C4-2B (cell line): ENCODE results near the gene TYW1.
"Not testable (repeated sequence)": the region's sequence is repeated elsewhere in the genome, so short reads cannot be mapped to it uniquely, and the experiment has no call there.

Source experiments
- H3K27ac ChIP-seq: fragments of 450-650 bp; 2 replicates; pipeline ENCODE4 v1.5.1; 2017
- TF ChIP-seq, protein P1 (sequence below): fragments of 450-650 bp; conservative IDR thresholded peaks from 2 replicates; pipeline ENCODE4 v1.5.1; 2017; ENCODE audit warnings: mild to moderate bottlenecking

The TYW1 gene

DNA sequence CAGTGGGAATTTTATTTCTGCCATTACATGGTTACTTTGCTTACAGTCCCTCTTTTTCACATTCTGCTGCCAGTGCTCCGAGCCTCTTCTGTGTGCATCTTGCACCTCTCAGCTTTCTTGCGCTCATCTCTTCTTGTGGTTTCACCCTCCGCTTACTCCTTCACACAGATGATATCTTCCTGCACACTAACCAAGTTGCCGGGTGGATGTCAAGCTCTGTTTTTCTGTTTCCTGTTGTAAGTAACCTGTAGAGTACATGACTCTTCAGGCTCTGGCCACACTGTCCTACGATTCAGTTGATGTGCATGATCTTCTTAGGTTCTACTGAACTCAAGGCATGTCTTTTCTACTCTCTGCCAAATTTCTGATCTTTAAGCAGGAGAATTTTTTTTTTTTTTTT lies 166.7 kb downstream of the TYW1 start:
- peak overlapping the region; percentile 54 for H3K27ac ChIP-seq

DNA sequence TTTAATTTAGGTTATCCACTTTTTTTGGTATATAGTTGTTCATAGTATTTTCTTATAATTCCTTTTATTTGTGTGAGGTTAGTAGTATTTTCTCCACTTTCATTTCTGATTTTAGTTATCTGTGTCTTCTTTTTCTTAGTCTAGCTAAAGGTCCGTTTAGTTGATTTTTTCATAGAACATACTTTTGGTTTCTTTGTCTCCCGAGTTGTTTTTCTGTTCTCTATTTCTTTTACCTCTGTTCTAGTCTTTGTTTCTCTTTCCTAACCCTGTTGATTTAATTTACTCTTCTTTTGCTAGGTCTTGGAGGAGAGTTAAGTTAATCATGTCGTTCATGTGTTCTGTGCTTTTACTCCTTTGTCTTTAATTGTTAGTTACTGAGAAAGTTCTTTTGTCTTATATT lies 174.5 kb downstream of the TYW1 start:
- not testable (repeated sequence) for H3K27ac ChIP-seq

DNA sequence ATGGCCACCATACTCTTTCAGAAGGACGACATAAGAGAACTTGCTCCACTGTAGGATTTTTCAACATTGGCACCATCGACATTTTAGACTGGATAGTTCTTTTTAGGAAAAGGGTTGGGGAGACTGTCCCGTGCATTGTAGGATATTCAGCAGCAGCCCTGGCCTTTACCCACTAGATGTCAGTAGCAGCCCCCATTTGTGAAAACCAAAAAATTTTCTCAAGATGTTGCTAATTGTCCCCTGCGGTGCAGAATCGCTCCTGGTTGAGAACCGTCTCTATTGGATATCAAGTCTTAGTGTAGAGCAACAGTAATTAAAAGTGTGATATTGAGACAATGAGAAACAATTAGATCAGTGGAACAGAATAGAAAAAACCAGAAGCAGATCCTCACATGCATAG lies 180.1 kb downstream of the TYW1 start:
- H3K27ac ChIP-seq, result not testable (repeated sequence)
- TF ChIP-seq, protein P1, sequence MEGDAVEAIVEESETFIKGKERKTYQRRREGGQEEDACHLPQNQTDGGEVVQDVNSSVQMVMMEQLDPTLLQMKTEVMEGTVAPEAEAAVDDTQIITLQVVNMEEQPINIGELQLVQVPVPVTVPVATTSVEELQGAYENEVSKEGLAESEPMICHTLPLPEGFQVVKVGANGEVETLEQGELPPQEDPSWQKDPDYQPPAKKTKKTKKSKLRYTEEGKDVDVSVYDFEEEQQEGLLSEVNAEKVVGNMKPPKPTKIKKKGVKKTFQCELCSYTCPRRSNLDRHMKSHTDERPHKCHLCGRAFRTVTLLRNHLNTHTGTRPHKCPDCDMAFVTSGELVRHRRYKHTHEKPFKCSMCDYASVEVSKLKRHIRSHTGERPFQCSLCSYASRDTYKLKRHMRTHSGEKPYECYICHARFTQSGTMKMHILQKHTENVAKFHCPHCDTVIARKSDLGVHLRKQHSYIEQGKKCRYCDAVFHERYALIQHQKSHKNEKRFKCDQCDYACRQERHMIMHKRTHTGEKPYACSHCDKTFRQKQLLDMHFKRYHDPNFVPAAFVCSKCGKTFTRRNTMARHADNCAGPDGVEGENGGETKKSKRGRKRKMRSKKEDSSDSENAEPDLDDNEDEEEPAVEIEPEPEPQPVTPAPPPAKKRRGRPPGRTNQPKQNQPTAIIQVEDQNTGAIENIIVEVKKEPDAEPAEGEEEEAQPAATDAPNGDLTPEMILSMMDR, result peak; percentile 22

DNA sequence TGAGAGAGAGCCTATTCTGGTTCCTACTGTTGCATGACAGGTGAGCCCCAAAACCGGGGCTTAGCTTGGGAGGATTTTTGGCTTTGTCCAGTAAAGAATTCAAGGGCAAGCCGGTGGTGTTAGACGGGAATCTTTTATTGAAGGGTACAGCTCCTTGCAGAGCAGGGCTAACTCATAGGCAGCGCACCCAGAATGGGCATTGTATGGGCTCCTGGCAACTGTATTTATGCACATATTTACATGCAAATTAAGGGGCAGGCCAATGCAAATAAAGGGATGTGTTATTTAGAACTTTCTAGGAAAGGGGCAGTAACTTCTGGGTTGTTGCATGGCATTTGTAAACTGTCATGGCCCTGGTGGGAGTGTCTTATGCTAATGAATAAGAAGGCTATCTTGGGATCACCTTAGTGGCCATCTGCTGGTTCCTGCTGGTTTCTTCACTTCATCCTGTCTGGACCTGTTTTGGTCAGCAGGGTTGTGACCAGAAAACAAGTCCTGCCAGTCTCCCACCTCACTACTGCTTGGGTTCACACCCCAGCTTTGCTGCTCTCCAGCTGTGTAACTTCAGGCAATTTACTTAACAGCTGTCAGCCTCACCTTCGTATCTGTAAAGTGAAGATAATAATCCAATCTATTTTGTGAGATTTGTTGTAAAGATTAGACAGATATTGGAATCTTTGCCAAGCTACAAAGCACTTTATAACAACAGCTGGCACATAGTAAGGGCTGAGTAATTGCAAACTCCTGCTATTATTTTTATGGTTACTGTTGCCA lies 182.5 kb downstream of the TYW1 start:
- not testable (repeated sequence) for H3K27ac ChIP-seq

DNA sequence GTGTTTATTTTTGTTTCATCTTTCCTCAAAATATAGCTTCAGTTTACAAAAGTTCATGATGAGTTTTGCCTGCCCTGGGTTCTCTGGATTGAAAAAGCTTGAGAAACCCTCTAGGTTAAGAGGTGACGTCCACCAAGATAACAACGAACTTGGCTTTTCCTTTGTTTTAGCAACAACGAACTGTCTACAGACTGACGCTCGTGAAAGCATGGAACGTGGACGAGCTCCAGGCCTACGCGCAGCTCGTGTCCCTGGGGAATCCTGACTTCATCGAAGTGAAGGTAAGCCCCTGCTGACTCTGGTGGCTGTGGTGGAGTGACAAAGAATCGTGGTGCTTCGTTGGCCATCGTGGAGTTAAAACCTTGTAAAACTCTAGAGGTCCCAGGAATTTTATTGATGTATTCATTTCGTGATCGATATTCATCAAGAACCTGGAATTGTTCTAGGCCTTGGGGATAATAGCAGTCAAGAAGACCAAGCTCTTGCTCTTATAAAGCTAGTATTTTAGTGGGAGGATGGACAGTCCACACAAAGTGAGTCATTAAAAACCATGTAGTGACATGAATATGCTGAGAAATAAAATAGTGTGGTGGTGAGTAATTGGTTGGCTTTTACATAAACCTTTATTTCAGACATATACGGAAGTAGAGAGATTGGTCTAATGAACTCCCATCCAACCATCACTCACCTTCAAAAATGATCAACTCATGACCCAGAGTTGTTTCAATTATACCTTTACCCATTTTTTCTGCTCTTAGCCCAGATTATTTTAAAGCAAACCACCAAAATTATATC lies 186.5 kb downstream of the TYW1 start:
- not testable (repeated sequence) for H3K27ac ChIP-seq

DNA sequence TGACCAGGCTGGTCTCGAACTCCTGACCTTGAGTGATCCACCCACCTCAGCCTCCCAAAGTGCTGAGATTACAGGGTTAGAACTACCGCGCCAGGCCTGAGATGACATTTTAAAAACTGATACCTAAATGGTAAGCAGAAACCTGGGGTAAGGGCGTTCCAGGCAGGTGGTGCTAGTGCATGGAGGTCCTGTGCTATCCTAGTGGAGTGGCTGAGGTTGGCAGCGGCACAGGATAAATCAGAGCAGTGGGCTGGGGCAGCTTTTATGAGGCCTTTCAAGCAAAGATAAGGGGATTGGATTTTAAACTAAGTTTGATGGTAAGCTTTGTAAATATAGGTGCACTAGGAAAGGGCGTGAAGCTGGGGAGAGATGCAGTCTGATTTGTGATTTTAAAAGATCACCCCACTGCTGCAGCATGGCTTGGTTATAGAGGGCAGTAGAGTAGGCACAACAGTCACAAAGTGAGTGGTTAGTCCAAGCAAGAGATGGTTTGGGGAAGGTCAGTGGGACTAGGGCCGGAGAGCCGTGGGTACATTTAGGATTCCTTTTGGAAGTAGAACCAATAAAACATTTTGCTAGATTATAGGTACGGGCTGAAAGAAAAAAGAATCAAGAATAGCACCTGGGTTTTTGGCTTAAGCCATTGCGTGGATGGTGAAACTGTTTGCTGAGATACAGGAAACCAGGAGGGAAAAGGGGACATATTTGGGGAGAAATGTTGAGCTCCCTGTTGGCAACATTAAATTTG lies 188.5 kb downstream of the TYW1 start:
- not testable (repeated sequence) for H3K27ac ChIP-seq

DNA sequence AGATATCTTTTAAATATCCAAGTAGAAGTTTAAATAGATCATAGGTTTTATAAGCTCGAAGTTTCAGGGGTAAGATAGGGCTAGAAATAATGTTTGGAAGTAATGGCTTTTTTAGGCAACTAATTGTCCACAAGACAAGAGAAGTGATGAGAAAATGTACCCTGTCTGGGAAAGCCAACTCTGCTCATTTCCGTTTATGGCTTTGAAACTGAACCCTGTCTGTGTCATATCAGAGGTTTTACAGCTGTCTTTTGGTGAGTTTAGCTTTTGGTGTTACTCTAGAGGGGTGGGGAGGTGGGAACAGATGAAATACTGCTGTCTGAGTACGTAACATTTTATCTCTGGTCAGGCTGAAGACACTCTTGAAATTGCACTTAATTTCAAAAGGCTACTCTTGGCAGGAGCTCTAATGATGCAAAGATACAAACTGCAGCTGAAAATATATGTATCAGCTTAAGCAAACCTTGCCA lies 189.1 kb downstream of the TYW1 start:
- not testable (repeated sequence) for H3K27ac ChIP-seq

DNA sequence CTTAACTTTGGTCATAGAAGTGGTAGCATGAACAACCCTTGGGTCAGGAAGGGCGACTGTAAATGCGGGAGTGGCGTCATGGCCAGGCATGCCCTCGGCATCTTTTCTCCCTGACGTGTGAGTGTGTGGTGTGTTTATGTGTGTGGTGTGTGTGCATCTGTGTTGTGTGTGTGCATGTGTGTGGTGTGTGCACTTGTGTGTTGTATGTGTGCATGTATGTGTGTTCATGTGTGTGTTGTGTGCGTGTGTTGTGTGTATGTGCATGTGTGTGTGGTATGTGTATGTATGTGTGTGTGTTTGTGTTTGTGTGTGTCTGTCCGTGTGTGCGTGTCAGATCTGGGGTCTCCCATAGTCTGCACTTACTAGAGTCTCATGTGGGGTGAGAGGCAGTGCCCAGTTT lies 192.5 kb downstream of the TYW1 start:
- peak overlapping the region; percentile 70 for H3K27ac ChIP-seq

DNA sequence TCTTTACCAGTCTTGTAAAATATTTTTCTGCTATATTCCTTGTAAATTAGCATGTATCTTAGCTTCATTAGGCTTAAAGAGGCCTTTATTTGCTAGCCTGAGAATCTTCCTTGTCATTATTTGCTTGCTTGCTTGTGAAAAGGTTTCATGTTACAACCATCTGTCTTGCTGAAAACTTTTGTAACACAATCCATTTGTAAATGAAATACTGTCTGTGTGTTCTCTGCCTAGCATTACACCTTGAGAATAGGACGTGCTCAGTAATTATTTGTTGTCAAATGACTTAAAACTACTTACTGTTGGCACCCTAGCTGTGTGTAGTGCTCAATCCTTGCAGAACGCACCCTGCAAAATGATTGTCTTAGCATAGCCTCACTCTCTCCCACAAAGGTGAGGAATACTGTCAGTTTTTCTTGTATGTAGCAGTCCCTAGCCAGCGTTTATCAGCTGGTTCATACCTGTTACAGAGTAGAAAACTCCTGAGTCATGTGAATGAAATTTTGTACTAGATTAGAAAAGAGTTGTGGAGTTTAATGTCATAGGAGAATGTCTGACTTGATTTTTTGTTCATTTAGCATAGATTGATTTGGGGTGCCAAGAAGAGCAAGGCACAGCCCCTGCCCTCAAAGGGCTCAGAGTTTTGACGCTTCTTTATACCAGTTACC lies 193.3 kb downstream of the TYW1 start:
- H3K27ac ChIP-seq, result peak overlapping the region; percentile 71

DNA sequence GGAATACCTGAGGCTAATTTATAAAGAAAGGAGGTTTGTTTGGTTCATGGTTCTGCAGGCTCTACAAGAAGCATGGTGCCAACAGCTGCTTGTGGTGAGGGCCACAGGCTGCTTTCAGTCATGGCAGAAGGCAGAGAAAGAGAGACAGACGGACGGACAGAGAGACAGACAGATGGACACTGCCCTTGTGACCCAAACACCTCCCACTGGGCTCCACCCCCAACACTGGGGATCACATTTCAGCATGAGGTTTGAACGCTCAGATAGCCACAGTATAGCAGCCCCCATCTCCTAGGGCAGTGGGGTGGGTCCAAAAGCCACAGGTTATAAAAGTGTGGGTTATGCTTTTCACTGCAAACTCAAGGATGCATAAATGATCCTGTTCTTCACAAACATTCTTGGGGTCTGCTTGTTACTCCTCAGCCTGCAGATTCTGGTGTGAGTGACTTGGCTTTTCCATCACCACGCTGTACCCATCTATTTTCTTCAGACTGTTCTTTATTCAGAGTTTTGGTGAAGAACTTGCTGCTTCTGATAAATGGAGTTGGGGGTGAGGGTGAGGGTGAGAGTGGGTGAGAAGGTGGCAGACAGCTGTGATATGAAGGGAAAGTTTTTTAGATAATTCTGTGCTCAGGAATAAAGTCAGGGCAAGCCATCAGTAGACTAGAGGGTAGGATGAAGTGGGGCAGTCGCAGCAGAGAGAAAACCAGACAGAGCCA lies 194.5 kb downstream of the TYW1 start:
- peak overlapping the region; percentile 71 for H3K27ac ChIP-seq

DNA sequence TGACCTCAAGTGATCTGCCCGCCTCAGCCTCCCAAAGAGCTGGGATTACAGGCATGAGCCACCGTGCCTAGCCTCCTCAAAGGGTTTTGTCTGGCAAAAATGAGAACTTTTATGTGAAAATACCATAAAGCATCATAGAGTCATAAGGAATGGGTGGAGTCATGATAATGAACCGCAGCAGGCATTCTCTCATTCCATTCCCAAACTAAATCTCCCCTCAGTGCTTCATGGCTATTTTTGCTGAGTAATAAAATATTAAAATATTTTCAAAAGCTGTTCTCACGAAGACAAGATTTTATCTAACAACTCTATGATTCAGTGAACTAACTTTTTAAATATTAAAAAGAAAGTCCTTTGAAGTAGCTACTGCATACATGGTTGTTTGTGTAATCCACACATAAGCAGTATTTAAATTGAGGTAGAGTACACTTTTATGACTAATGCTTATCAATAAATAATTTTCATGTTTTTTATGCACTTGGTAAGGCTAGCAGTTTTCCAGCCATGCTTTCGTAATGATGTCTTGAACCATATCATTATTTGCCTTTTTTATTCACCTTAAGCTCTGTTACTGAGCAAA lies 195.6 kb downstream of the TYW1 start:
- not testable (repeated sequence) for H3K27ac ChIP-seq

DNA sequence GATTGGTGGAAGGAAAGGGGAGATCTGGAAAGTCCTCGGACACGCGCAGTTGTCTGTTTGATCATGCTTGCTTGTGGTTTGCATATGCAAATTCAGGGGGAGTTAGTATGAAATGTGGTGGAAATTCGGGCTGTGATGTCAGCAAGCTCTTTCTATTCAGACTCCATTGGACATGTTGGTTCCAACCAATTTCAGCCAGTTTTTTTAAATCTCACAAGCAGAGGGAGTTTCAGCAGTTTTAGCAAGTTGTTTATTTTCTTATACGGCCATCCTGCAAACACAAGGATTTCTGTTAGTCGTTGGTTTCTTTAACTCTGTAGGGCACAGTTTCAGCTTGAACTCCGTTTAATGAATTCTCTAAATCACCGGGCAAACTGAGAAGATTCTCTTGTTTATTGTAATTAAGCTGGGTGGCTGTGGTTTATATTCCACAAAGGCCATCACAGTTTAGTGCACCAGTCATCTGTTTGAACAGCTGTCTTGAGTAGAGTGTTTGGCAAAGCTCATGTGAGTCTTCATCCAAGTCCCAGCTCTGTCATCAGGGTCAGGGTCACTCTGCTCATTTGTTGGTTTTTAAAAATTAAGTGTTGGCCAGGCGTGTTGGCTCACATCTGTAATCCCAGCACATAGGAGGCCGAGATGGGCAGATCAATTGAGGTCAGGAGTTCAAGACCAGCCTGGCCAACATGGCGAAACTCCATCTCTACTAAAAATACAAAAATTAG lies 196.4 kb downstream of the TYW1 start:
- not testable (repeated sequence) for H3K27ac ChIP-seq

DNA sequence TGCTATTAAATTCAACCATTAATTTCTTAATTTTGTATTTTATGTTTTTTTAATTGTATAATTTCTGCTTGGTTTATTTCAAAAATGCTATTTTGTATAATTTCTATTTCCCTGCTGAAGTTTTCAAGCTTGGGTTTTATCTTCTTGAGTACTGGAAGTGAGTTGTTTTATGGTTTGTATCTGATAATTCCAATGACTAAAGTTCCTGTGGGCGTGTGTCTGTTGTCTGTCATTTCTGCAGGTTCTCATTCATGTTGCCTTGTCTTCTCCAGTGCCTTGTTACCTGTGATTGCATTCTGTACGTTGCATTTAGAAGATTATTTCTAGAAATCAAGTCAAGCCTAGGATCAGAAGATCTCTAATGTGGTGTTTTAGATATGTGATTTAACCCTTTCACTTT lies 199.5 kb downstream of the TYW1 start:
- H3K27ac ChIP-seq, result not testable (repeated sequence)

DNA sequence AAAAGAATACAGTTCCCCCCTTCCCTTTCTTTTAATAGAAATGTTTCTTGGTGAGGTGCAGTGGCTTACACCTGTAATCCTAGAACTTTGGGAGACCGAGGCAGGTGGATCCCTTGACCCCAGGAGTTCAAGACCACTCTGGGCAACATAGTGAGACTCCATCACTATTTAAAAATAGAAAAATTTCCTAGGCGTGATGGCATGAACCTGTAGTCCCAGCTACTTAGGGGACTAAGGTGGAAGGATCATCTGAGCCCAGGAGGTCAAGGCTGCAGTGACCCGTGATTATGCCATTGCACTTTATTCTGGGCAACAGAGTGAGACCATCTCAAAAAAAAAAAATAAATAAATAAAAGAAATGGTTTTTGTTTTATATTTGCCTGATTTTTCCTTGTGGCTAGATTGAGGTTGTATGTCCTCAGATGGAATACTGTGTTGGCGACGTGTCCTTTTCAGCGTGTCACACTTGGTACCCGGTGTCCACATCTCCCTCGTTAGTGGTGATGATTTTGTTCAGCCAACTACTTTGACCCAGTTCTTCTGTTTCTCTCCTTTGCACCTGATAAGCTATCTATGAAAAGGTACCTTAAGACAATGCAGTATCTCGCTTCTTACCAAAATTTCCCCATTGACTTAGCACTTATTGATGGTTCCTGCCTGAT lies 202.4 kb downstream of the TYW1 start:
- H3K27ac ChIP-seq, result not testable (repeated sequence)

DNA sequence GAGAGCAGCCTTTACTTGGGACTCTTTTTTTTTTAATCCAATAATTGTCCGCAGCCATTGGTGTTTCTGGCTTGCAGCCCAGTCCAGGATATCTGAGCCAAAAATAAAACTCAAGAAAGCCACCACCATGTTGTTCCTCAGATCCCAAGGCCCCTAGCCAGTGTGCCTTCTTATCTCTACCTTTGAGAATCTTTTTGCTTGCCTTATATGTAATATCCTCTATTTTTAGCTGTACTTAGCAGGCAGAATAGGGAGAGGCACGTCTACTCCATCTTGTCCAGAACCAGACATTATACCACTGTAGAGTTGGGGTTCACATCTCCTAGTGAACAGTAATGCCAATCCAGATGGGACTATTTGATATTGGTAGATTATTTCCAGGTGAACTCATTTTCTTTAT lies 209.1 kb downstream of the TYW1 start:
- H3K27ac ChIP-seq, result not testable (repeated sequence)
